NCI-H2029 (cell line): Measurements from ENCODE around the gene UQCRQ.

ENCODE experiments used
- DNase-seq: peaks from one replicate; lab custom pipeline; 2025; lab: John Stamatoyannopoulos, UW

Gene UQCRQ

DNA sequence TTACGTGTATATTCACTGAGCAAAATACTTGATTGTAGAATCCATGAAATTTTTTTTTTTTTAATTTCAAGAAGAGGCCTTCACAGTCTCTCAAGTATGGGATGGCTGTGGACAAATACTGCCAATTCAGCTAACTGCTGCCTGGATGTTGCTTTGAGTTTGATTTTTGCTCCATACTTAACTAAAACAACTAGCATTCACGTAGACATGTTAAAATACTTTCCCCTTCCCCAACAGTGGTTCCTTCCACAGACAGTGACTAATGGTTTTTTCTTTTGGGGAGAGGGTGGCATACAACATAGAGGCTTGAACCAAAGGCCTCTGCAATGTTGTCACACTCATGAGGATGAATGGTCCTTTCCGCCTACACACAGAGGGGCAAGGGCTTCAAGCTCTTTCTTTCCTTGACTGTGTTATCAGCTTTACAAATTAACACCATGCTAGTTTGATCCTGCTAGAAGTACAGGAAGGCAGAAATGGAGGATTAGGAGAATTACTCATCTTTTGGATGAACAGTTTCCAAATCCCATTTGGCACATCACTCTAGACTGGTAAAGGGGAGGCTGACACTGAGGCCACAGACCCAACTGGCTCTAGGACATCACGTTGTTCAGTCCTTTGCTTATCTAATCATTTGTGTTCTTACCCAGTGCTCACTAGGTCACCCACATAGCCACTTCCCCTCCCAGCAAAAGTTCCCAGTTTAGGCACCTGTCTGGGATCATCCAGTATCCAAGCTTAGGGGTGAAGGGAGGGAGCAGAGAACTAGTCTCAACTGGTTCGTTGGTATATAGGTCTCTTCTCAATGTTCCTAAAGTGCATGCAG is 5.2 kb downstream of the UQCRQ start:
- no peak for DNase-seq

DNA sequence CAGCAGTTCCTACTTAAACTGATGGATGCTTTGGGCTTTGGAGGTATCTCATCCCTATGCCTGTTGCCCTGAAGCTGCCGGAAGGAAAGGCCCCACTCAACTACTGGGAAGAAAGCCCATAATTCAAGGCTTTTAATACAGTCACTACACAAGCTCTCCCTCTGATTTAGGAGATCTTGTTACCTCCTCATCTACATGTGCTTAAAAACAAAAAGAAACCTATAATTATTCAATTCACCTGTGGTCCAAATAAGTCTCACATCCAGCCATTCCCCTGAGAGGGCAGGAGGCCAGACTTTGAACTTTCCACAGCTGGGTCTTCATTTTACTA is 6.3 kb downstream of the UQCRQ start:
- DNase-seq: no peak

DNA sequence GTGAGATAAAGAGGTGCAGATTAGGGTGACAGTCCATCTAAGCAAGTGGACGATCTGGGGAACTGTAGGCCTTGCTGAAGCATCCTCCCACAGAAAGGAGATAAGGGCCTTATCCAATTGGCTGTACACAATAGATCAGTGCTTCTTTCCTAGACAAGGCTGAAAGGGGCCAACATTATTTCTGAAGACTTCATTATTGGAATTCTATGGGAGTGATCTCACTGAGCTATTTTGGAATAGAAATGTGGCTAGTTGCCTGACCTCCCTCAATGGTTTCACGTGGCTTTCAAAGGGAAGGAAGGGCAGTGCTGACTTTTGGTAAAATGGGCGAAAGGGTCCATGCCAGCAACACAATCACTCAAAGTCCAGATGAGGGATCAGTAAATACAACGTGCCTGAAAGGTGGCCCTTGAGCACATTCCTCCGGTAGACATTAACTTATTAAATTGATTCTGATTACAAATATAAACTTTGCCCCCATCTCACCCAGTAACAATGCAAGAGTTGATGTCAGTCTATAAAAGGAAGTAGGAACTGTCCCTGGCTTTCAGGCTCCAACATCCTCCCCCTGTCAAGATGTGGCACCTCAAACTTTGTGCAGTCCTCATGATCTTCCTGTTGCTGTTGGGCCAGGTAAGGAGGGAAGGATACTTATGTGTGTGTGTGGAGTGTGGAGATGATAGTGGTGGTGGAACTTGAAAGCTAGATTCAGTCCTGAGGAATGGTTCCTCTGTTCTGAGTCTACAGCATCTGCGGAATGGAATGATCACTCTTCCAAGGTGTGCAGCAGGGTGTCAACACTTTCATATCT is 6.9 kb downstream of the UQCRQ start, which contains the start of gene LEAP2:
LEAP2 (plus strand) TSS at position 550 of the 811 bp plus-strand sequence; CDS start at position 577, 27 bp downstream.
- DNase-seq: no peak

DNA sequence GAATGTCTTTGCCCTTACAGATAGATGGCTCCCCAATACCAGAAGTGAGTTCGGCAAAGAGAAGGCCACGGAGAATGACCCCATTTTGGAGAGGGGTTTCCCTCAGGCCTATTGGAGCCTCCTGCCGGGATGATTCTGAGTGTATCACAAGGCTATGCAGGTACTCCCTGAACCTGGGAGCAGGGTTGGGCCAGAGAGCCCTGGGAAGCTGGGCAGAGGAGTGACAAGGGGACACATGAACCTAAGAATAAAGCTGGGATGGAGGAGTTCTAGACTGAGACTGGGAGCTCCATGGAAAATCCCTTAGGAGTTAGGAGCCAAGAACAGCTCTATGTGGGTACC is 7.5 kb downstream of the UQCRQ start:
- DNase-seq: no peak

DNA sequence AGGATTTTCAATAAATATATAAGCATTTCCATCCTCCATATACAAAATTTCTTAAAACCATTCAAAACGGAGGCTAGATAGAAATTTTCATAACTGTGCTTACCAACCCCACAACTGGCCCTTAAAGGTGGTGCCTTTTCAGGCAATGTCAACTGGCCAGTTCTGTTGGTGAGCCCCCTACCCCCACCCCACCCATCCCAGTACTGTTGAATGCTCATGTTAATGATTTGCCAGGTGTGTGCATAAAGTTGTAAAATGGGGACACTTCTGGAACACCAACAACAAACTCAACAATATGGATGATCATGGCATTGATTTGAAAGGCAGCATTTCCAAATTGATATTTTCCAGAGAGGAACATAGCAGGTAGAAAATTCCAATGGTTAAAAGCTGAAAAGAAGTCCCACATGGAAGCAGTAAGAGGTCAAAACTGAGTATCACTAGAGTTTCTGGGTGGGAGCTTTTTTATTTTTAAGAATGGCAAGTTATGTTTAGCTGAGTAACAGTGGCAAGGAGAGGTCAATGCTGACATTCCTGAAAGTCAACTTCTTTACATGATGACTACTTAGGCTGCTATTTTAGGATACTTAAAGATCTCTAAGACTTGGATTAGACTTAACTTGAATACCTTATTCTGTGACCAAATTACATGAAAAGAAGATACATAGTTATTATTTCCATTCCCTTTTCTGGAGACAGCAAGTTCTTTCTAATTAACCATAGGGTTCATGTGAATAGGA is 9.7 kb downstream of the UQCRQ start:
- no peak for DNase-seq

DNA sequence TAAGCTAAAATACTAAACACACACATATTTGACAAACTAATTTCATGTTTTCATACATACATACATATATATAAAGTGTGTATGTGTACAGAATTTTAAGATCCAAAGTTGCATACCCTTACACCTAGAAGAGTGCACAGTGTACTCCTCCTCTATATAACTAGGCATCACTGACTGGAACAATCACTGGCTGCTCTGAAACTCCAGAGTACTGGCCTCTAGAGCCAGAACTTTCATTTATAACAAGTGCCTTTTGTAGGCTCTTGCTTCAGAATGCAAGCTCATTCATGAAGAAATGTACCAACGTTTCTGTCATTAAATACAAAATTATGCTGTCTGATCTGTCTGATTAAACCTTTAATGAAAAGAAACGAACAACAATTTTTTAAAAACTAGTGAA is 11.0 kb downstream of the UQCRQ start:
- DNase-seq: no peak

DNA sequence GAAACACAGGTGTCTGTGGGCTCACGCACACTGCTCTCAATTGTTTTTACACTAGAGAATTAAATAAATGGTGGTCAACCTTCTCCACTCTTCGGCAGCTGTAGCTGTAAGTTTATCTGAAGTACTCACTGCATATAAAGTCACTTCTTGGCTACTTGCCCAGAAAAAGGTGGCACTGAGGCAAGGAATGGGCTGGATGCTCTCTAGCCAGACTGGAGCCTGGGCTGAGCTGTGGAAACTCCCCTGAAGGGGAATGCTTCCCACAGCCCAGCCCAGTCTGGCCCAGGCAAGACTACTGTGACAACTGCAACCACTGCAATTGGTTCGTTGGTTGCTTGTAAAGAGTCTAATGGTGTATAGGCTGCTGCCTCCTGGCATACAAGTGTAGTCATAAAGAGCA is 11.5 kb downstream of the UQCRQ start:
- peak; percentile 29 for DNase-seq

DNA sequence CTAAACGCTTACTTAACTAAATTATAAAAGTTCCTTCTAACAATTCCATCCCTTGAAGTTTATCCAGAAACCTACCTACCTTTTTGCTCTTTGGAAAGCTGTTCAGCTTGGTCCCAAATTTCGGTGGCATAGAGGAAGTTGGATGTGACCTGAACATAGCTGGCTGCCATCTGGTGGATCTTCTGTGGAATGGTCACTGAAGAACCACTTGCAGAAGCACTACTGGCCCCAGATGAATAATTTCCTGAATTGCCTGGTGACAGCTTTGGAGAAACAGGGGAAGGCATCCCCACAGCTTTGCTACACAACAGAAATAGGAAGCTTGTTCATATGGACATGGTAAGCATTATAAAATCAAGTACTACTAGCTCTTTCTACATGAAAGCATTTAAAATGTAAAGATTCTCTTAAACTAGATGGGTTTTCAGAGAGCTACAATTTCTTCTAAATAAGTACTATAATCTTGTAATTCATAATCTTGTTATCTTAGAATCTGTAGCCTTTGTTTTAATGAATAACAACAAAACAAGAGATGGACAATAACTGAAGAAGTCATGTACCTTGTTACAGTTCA is 16.9 kb downstream of the UQCRQ start:
- DNase-seq: peak; percentile 55

DNA sequence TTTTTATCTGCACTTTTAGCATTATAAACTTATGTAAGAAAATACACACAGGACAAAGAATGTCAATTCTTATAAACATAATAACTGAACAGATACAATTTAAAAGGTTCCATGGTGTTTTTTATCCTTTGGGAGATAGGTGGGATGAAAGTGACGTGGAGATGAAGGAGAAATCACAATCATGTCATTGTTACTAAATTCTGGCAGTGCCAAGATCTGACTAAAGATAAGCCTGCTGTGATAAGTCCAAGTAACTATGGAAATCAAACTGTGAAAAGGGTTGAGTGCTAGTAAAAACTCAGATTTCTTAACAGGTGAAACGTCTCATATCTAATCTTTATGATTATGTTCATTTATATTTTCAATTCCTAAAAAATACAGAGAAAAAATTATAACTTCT is 18.1 kb downstream of the UQCRQ start:
- no peak for DNase-seq

DNA sequence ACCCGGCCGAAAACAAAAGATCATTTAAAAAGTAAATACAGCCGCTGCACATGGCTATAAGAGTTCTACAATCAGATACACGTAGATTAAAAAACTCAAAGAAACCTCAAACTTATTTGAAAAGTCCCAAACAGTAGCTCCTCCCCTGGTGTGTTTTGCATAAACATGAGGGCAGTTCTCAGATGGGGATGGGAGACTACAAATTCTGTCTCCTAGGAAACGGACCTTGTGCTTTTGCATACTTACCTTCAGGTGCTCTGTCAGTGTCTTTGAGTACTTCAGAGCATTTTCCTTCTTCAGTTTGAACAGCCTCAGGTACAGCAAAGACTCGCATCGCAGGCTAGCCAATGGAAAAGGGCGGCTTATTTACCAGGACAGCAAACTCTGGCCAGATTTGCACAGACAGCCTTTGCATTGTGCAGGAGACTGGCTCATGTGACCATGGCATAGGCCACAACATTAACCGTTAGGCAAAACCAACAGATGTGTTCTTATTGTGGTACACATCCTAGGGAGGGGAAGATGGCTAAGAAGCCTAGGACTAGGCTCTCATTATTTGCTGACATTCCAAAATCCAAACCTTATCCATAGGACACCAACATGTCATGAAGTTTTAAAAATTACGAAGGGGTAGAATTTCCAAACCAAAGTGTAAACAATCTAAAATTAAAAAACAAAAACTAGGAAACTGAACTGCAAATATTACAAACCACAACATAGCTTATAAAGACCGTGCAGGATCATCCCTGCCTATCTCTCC is 19.8 kb downstream of the UQCRQ start:
- no peak for DNase-seq

DNA sequence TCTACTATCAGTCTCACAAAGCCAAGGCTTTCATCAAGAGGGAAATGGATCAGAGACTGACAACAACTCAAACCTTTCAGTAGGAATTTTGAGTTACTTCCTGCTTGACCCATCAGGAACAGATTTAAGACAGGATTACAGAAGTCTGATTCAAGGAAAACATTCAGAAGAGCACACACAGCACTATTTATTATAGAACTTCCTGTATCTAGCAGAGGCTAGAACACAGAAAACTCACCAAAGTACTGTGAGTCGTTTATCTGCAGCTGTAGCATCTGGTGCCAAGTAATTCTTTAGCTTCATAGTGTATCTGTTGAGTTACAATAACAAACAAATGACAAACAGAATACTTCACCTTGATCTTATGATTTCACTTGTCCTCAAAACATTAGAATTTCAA is 20.8 kb downstream of the UQCRQ start:
- no peak for DNase-seq

DNA sequence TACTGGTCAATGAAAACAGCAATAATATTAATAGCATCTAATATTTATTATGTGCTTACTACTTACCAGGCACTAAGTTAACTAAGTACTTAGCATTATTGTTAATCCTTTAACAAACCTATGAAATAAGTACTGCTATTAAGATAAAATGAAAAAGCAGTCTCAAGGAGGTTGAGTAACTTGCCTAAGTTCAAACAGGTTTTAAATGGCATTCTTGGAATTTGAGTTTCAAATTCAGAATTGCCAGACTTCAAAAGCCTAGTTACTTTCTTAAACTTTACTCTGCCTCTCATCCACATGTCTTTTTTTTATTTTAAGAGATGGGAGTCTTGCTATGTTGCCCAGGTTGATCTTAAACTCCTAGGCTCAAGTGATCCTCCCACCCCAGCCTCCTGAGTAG is 23.1 kb downstream of the UQCRQ start:
- no peak for DNase-seq

DNA sequence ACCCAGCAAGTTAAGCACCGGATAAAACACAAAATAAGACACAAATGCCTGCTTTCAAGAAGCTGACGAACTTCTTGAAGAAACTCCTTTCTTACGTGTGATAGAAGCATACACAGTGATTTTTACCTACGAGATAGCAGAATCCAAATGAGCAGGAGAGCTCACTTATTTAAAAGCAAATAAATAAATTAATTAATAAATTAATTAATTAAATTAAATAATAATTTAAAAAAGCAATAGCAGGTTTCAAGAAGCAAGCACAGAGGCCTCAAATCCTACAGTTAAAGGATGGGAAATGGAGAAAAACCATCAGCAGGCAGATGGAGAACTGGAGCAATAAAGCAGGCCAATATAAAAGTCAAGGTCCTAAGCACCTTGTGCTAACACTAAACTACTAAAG is 24.4 kb downstream of the UQCRQ start:
- no peak for DNase-seq

DNA sequence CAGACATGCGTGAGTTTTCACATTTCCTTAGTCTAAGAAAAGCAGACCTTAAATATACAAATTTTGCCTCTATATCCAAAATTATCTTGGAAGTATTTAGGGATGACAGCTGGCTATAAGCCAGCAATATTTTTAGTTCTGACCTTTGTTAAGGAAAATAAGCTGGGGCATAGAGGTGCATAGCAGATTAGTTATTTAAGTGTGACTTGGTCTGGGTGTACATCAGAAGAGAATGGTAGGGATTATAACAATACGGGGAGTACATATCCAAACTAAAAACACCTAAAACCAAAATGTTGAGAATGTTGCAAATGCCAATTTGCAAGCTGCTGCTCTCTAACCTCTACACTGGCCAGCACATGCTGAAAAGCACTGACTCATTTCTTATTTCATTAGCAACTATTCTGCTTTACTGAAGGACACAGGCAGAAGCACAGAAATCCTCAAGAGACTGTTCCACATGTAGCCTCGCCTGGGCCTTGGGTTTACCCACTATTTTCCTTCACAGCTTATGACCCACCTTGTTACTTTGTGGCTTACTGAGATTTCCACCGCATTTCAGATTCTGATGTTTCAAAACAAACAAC is 29.4 kb downstream of the UQCRQ start:
- no peak for DNase-seq

DNA sequence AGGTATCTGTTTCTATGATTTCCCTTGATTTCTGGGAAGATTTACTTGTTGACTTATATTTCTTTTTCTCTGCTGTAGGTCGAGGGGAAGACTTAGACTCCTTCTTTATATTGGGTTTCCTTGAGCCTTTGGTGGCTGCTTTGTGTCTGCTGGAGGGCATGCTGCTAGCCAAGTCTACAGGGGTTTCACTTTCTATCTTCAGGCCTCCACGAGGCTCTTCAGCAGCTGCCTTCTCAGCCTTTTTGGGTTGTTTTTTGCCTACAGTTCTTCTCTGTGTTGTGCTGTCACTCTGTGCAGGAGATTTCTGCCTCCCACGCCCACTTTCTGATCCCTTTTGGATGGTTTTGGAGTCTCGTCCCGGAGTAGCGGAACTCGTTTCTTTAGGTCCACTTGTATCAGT is 30.2 kb downstream of the UQCRQ start:
- no peak for DNase-seq

DNA sequence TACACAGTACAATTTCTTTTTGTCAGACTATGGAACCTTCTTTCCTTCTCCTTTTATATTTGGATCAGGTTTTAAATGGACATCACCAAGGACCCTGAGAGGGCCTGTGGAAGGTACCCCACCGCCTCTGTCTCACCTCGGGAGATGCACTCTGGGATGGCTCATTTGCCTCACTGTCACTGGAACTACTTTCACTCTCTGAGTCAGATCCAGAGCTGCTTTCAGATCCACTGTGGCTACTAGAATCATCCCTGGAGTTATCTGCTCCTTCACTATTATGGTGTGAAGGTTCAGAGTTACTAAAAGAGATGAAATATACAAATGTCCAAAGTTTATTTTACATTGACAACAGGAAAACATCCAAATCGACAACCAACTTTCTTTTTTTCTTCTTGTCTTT is 31.7 kb downstream of the UQCRQ start:
- DNase-seq: no peak

DNA sequence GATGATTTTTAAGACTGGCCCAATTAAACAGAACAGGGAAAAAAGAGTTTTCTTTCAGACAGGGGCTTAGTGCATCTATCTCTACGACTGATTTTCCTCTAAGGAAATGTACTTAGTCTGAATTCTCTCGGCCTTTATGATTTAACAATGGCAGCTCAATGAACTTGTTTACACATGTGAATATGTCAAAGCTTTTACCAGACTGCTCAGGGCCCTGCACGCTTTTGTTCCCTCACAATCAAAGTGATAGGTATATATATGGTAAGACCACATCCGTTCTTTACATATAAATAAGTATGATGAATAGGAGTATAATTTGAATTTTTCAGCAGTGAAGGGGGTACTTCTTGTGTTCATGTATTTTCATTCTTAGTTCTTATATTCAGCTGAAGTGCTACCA is 34.6 kb downstream of the UQCRQ start:
- DNase-seq: no peak

DNA sequence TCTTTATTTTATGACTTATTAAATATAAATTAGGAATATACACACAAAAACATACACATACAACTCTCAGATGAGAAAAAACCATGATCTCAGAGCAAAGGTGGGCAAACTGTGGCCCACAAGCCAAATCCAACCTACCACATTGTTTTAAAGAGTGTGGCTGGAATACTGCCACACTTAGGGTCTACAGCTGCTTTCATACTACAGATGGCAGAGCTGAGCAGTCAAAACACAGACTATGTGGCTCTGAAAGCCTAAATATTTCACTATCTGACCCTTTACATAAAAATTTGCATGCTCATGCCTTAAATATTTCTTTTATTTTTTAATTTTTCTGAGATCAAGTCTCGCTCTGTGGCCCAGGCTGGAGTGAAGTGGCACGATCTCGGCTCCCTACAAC is 35.3 kb downstream of the UQCRQ start:
- no peak for DNase-seq

DNA sequence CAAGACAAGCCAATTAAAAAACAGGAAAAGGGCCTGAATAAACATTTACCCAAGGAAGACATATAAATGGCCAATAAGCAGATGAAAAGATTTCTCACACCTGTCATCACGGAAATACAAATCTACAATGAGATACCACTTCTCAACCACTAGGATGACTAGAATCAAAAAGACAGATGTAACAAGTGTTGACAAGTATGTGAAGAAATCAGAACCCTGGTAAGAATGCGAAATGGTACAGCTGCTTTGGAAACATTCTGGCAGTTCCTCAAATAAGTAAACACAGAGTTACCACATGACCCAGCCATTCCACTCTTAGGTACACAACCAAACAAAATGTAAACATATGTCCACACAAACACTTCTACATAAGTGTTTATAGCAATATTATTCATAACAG is 39.5 kb downstream of the UQCRQ start:
- peak; percentile 93 for DNase-seq

DNA sequence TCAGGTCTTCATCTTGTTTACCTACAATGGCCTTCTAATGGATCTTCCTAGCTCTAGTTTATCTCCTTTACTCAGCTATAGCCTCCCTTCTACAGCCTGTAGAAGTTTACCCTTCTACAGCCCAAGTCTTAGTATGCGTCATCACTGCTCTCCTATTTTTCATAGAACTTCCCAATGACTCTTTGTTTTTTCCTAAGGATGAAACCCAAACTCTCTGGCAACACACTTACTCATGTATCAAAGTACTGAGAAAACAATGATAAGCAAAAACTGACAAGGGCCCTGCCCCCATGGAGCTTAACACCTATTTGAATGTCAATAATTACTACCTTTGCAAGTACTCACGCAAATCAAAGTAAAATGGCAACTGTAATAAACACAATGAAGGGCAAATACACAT is 40.7 kb downstream of the UQCRQ start:
- DNase-seq: no peak

DNA sequence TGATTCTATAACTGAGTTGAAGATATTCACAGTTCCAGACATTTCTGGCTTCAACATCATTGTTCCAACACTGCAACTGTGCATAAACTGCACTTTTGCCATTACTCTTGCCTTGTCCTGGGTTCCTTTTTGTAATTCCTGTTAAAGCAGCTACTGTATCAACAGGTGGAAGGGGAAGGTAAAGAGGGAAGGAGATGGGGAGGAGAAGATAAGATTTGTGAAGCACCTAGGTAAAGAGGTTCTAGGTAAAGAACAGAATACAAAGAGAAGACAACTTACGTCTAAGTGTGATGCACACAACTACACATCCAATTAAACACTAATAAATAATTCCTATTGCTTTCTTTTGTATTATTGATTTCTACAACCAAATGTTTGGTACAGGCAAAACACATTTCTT is 43.3 kb downstream of the UQCRQ start:
- no peak for DNase-seq
